ENCODE results near the gene SH2D1A. TPM values are rescaled to one million over a fixed set of nuclear protein-coding genes. Genes with fewer than 3 reads are reported as not detected.

SH2D1A gene
- total RNA-seq, 1 experiment from 2014 or later: not detected

- Mint-ChIP-seq H3K27me3 (ENCODE audit: low read depth) (no peaks in the 10 kb centered on the region), H3K4me1 (no peaks in the 10 kb centered on the region), H3K36me3 (ENCODE audit: insufficient read depth in 1 of 3, low read depth in 3 of 3) (no peaks in the 10 kb centered on the region; a peak in 1 of 7 replicates), H3K9me3 (peaks cover 6 to 7% of the 10 kb centered on the region in 2 experiments), H3K27ac (no peak overlapping the region; a peak in 1 of 7 replicates), H3K4me3 (no peak overlapping the region)
- no peak overlapping the region for H4K5ac ChIP-seq (ENCODE audit: insufficient read length, low read depth, low read length)
- H4K91ac ChIP-seq (ENCODE audit: insufficient read length, low read depth, low read length): no peak overlapping the region
- H3T11ph ChIP-seq (ENCODE audit: low read length): no peak overlapping the region
- no peaks in the 10 kb centered on the region for H3K79me1 ChIP-seq (ENCODE audit: insufficient read depth, low read depth, low read length, poor library complexity, severe bottlenecking)
- no peaks in the 10 kb centered on the region for H4K20me1 ChIP-seq (ENCODE audit: control insufficient read depth, insufficient read depth, insufficient read length)
- no peak overlapping the region for H3K4me2 ChIP-seq (ENCODE audit: insufficient read depth, insufficient read length, low read length)
- no peak overlapping the region for H3K4ac ChIP-seq (ENCODE audit: low read depth, low read length)
- no peak overlapping the region for H2AFZ ChIP-seq (ENCODE audit: low read length)
- H2BK120ac ChIP-seq (ENCODE audit: low read depth, low read length, poor library complexity, severe bottlenecking): no peak overlapping the region
- no peak overlapping the region for H4K8ac ChIP-seq (replicated peaks; ENCODE audit: insufficient read length, low read depth, low read length)
- no peak overlapping the region for H3K18ac ChIP-seq (ENCODE audit: insufficient read length, low read depth, low read length)
- H2BK15ac ChIP-seq (ENCODE audit: low read depth, low read length): no peak overlapping the region
- TF ChIP-seq CTCF (conservative IDR thresholded peaks at IDR 0.05): no peak
- WGBS (ENCODE audit: extremely low coverage, insufficient read length, low lambda C conversion rate): no CpG with 5 or more reads among the region's 2 CpGs
- H3K27me3 ChIP-seq (ENCODE audit: insufficient read depth, low read length): no peaks in the 10 kb centered on the region
- no peak overlapping the region for H3K23ac ChIP-seq (ENCODE audit: insufficient read length, low read depth, low read length)
- H3K9ac ChIP-seq (ENCODE audit: extremely low read depth, insufficient read length, low read length): no peak overlapping the region
- no peak for DNase-seq
- no peak overlapping the region for H3K56ac ChIP-seq (ENCODE audit: insufficient read length, low read depth, low read length)
- H3K23me2 ChIP-seq (ENCODE audit: insufficient read length, low read depth, low read length, poor library complexity, severe bottlenecking): no peaks in the 10 kb centered on the region
- no peaks in the 10 kb centered on the region for H3K79me2 ChIP-seq (ENCODE audit: insufficient read depth, low read length)
- no peak overlapping the region for H2BK20ac ChIP-seq (ENCODE audit: low read depth, low read length, poor library complexity, severe bottlenecking)
- no peak overlapping the region for H2BK12ac ChIP-seq (ENCODE audit: insufficient read length, low read depth, low read length)
- no peak overlapping the region for H2BK5ac ChIP-seq (ENCODE audit: insufficient read length, low read length)
- no peak overlapping the region for H2AK5ac ChIP-seq (ENCODE audit: insufficient read length, low read length)
- no peaks in the 10 kb centered on the region for H3K4me1 ChIP-seq (ENCODE audit: insufficient read depth, low read length)
- no peak overlapping the region for H3K27ac ChIP-seq (ENCODE audit: insufficient read length, low read depth, low read length)
- H3K14ac ChIP-seq (ENCODE audit: insufficient read depth, low read length): no peak overlapping the region
- peaks cover 21% of the 10 kb centered on the region for H3K9me3 ChIP-seq (ENCODE audit: control insufficient read depth, low read depth, low read length)
Observed at GRCh38 chrX:124307253-124307907, 39.0 kb upstream of the SH2D1A start.

Measured in H9 (cell line).